Fibroblast of mammary gland (primary cell): ENCODE measurements around the gene GABRB1.
A peak's percentile ranks its signal among the peaks of the same experiment; 100 is the strongest.

Experiments used
- DNase-seq: peaks from one replicate; pipeline ENCODE4 v3.0.0-alpha.2; 2010; ENCODE audit warnings: low read depth
- H3K4me3 ChIP-seq: 2 replicates; pipeline ENCODE4 v1.5.1; 2011; ENCODE audit warnings: low read depth, mild to moderate bottlenecking, low read length, moderate library complexity; ENCODE audit not compliant: control insufficient read depth
- TF ChIP-seq, protein P1 (sequence below): conservative IDR thresholded peaks from 2 replicates; pipeline ENCODE4 v1.5.1; 2011; ENCODE audit warnings: low read depth, low read length, inconsistent platforms; ENCODE audit not compliant: control insufficient read depth, insufficient read depth

The GABRB1 gene

DNA sequence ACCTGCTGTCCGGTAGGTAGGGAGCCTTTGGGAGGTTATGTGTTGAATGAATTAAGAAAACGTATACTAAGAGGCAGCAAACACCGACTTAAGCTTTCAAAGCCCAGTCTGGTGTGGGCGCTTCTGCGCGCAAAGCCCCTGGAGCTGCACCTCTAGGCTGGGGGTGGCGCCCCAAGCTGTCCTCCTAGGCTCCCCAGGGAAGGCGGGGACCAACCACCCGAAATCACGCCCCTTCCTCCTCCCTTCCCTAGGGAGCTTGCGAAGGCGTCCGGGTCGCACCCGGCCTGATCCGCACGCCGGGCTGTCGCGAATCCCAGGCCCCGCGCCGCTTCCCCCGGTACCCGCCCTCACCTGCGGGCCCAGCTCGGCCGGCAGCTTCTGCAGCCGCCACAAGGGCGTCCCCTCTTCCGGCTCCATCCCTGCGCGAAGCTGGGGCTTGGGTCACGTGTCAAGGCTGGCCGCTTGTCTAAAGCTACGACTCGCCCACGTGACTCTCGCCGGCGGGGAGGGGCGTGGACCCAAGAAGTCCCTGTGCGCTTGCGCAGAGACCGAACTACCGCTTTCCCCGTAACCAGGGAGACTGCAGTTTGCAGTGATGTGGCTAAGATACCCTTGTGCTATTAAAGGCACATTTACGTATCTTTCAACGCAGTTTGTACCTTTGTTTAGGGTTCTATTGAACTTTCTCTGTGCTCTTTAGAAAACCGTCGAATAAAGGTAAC lies 432.0 kb downstream of the GABRB1 start, which contains the start of gene COMMD8:
Gene COMMD8, minus strand, starts transcription at position 468 of the 722 bp plus-strand sequence. Its CDS starts 51 bp downstream, at position 417.
- peak; percentile 94 for DNase-seq
- TF ChIP-seq, protein P1, sequence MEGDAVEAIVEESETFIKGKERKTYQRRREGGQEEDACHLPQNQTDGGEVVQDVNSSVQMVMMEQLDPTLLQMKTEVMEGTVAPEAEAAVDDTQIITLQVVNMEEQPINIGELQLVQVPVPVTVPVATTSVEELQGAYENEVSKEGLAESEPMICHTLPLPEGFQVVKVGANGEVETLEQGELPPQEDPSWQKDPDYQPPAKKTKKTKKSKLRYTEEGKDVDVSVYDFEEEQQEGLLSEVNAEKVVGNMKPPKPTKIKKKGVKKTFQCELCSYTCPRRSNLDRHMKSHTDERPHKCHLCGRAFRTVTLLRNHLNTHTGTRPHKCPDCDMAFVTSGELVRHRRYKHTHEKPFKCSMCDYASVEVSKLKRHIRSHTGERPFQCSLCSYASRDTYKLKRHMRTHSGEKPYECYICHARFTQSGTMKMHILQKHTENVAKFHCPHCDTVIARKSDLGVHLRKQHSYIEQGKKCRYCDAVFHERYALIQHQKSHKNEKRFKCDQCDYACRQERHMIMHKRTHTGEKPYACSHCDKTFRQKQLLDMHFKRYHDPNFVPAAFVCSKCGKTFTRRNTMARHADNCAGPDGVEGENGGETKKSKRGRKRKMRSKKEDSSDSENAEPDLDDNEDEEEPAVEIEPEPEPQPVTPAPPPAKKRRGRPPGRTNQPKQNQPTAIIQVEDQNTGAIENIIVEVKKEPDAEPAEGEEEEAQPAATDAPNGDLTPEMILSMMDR = no peak
- peak within 1 kb of the TSS; percentile 92 for H3K4me3 ChIP-seq

DNA sequence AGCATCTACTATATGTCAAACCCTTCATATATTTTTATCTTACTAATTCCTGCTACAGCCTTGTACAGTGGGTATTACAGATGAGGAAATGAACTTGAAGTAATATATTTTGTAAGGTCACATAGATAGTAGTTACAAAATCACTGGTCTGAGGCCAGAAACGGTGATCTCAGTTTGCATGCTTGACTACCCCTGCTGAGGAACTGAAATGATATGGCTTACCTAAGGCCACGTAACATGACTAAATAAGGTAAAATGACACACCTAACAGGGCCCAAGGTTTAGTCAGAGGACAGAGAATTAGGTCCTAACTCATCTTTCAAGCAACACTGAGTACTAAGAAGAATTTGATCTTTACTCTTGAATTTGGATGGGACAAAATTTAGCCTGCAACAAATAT lies 433.6 kb downstream of the GABRB1 start:
- TF ChIP-seq, protein P1 = no peak
- no peak overlapping the region for H3K4me3 ChIP-seq
- no peak for DNase-seq

DNA sequence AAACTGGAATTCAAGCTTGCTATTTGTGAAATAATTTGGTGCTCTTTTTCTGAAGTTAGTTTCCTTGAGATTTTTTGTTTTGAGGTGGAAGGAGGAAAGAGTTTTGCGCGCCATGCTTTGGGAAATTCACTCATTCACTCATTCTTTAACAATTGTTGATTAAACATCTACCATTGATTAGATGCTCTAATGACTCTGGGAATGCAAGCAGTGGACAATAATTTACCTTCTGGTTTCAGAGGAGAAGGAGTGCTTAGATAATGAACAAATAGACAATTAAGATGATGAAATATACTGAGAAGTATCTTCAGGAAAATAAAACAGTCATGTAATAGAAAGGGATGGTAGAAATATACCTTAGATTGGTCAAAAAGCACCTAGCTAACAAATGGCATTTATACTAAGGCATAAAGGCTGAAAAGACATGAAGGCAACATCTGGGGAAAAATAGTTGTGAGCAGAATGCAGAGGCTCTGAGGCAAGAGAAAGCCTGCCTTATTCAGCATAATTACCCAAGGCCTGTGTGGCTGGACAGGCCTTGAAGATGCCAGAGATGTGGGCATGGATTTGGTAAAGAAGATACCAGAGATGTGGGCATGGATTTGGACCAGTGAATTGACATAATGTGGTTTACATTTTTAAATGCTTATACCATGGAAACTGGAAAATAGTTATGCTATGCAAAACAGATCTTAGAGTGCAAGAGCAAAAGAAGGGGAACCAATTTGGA lies 434.9 kb downstream of the GABRB1 start:
- TF ChIP-seq, protein P1 = no peak
- no peak for DNase-seq

DNA sequence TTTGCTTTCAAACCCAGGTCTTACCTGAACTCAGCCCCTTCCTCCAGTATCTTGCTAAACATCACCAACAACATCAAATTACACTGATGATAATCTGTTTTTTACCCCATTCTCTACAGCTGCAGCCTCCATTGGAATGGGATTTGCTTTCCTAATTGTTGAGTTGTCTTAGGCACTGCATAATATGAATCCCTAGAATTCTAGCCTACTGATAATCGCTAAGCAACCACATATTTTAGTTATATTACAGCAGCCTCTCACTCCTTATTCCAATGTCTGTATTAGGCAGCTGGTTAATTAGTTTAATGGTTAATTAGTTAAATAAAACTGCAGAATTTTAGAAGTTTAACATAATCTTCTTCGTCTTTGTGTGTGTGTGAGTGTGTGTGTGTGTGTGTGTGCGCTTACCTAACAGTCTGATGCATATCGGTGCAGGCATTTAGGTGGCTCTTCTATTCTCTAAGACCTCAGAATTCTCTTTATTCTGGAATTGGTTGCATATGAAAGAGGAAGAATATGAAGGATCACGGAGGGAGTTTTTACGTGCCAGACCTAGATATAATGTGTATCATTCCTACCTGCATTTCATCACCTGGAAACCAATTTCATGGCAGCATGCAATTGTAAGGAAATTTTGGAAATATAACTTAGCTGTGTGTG lies 437.5 kb downstream of the GABRB1 start:
- TF ChIP-seq, protein P1 = no peak
- no peak for DNase-seq
- no peak overlapping the region for H3K4me3 ChIP-seq

More for the DNA sequence above, 434.9 kb downstream of the GABRB1 start:
- no peak overlapping the region for H3K4me3 ChIP-seq

DNA sequence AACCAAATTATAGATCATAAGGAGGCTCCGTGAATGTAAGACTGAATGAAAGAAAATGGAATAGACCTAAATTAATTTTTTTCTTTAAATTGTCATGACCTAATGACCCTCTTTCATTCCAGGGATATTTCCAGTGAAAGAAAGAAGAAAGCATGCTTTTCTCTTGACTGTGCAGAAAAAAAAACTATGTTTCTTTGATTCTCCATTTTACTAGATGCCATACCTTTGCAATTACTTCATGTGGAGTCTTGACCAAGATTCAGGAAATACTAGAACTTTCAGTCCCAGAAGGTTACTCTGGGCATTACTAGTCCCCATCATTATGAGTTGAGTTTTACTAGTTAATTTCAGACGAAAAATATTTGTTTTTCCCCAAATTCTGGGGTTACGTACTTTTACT lies 438.6 kb downstream of the GABRB1 start:
- TF ChIP-seq, protein P1 = no peak
- no peak for DNase-seq
- no peak overlapping the region for H3K4me3 ChIP-seq

DNA sequence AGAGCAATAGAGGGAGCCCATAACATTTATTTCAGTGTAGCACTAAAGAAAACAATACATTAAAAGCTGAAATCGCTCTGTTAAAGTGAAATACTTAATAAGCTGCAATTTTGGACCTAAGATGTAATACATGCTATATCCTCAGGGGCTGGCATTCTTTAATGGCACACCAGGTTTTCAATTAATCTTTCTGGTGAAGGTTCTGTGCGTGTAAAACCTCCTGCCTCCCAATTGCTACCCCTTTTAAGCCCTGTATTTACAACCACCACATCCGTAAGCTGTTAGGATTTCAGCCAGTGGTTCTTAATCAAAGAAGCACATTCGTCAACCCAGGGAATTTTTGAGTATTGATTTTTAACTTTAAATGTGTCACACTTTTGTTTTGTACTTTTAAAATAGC lies 439.7 kb downstream of the GABRB1 start:
- H3K4me3 ChIP-seq = no peak overlapping the region
- TF ChIP-seq, protein P1 = no peak
- no peak for DNase-seq
